ENCODE data around the gene PPM1D.
"Not testable (repeated sequence)": the region's sequence is repeated elsewhere in the genome, so short reads cannot be mapped to it uniquely, and the experiment has no call there.

The PPM1D gene

GRCh38 chr17:60599620-60600489 lies at the start of gene PPM1D:
TSS of gene PPM1D (plus strand) at chr17:60600193. CDS start at chr17:60600415, 222 bp downstream.
- peak; percentile 95 for DNase-seq

- not testable (repeated sequence) for DNase-seq
These were observed 47.7 kb upstream of the PPM1D start for GRCh38 chr17:60552255-60552654.

GRCh38 chr17:60554377-60554788 lies 45.6 kb upstream of the PPM1D start:
- no peak for DNase-seq

GRCh38 chr17:60555786-60556185 lies 44.2 kb upstream of the PPM1D start:
- DNase-seq: no peak

GRCh38 chr17:60557805-60558204 lies 42.2 kb upstream of the PPM1D start:
- DNase-seq: no peak

GRCh38 chr17:60559659-60559994 lies 40.4 kb upstream of the PPM1D start:
- no peak for DNase-seq

GRCh38 chr17:60559995-60560859 lies 39.8 kb upstream of the PPM1D start:
- no peak for DNase-seq

GRCh38 chr17:60560860-60561257 lies 39.1 kb upstream of the PPM1D start:
- DNase-seq: no peak

- DNase-seq: no peak
These were observed 37.6 kb upstream of the PPM1D start for GRCh38 chr17:60562421-60562820.

- no peak for DNase-seq
These were observed 36.2 kb upstream of the PPM1D start for GRCh38 chr17:60563743-60564142.

GRCh38 chr17:60565233-60565632 lies 34.8 kb upstream of the PPM1D start:
- no peak for DNase-seq

GRCh38 chr17:60573236-60574051 lies 26.5 kb upstream of the PPM1D start:
- no peak for DNase-seq

- DNase-seq: no peak
These were observed 22.7 kb upstream of the PPM1D start for GRCh38 chr17:60577147-60577915.

- DNase-seq: no peak
These were observed 20.9 kb upstream of the PPM1D start for GRCh38 chr17:60579090-60579489.

GRCh38 chr17:60579551-60579950 lies 20.4 kb upstream of the PPM1D start:
- DNase-seq: no peak

GRCh38 chr17:60583008-60583407 lies 17.0 kb upstream of the PPM1D start:
- DNase-seq: no peak

GRCh38 chr17:60585887-60586286 lies 14.1 kb upstream of the PPM1D start:
- DNase-seq: no peak

- no peak for DNase-seq
These were observed 13.6 kb upstream of the PPM1D start for GRCh38 chr17:60586288-60586974.

GRCh38 chr17:60590070-60590469 lies 9.9 kb upstream of the PPM1D start:
- DNase-seq: no peak

GRCh38 chr17:60592750-60593149 lies 7.2 kb upstream of the PPM1D start:
- DNase-seq: no peak

GRCh38 chr17:60593441-60594036 lies 6.5 kb upstream of the PPM1D start:
- DNase-seq: not testable (repeated sequence)
